ENCODE results near the gene FAF2. TPM values are rescaled to one million over a fixed set of nuclear protein-coding genes. Genes with fewer than 3 reads are reported as not detected.

FAF2 gene
- total RNA-seq, 1 donor from 2014 or later: 32.3 TPM

GRCh38 chr5:176416965-176417364 lies 31.2 kb upstream of the FAF2 start:
- H3K27ac ChIP-seq: no peak overlapping the region
- Mint-ChIP-seq H3K27me3 (ENCODE audit: insufficient read depth, low read depth) (no peaks in the 10 kb centered on the region), H3K36me3 (no peaks in the 10 kb centered on the region), H3K4me1 (peaks cover 9% of the 10 kb centered on the region), H3K4me3 (peak overlapping the region; percentile 83), H3K9me3 (peaks cover 10% of the 10 kb centered on the region), H3K27ac (no peak overlapping the region)
- H3K9me3 ChIP-seq (ENCODE audit: low read depth): no peaks in the 10 kb centered on the region
- no peak for DNase-seq (ENCODE audit: low spot score)
- peaks cover 24% of the 10 kb centered on the region for H3K27me3 ChIP-seq
- no peaks in the 10 kb centered on the region for H4K20me1 ChIP-seq (ENCODE audit: low read depth)
- TF ChIP-seq EZH2phosphoT487 (IDR thresholded peaks at IDR 0.05) (no peak), CTCF (IDR thresholded peaks at IDR 0.05) (no peak), EZH2 (IDR thresholded peaks at IDR 0.05) (no peak)
- H3K36me3 ChIP-seq: no peaks in the 10 kb centered on the region
- no peak overlapping the region for H3K9ac ChIP-seq
- H3K4me2 ChIP-seq: peak overlapping the region; percentile 54
- H2AFZ ChIP-seq (replicated peaks): peak overlapping the region; percentile 92
- peak overlapping the region; percentile 88 for H3K4me3 ChIP-seq
- H3K79me2 ChIP-seq (ENCODE audit: low read depth): no peaks in the 10 kb centered on the region
- H3K4me1 ChIP-seq: no peaks in the 10 kb centered on the region
- peaks cover 7% of the 10 kb centered on the region for H3F3A ChIP-seq (ENCODE audit: low read depth)

- no peak overlapping the region for H3K9ac ChIP-seq
- Mint-ChIP-seq H3K9me3 (peaks cover 16% of the 10 kb centered on the region), H3K27ac (no peak overlapping the region)
These were observed 29.9 kb upstream of the FAF2 start for GRCh38 chr5:176418251-176418650.

GRCh38 chr5:176420086-176420485 lies 28.1 kb upstream of the FAF2 start:
- Mint-ChIP-seq H3K4me3 (no peak overlapping the region), H3K9me3 (peaks cover 16% of the 10 kb centered on the region), H3K4me1 (peaks cover 9% of the 10 kb centered on the region), H3K27me3 (ENCODE audit: insufficient read depth, low read depth) (no peaks in the 10 kb centered on the region), H3K27ac (no peak overlapping the region), H3K36me3 (no peaks in the 10 kb centered on the region)
- Histone ChIP-seq H3K36me3 (no peaks in the 10 kb centered on the region), H3F3A (ENCODE audit: low read depth) (peaks cover 7% of the 10 kb centered on the region), H3K27me3 (peaks cover 24% of the 10 kb centered on the region), H3K79me2 (ENCODE audit: low read depth) (no peaks in the 10 kb centered on the region), H3K9me3 (ENCODE audit: low read depth) (no peaks in the 10 kb centered on the region), H3K27ac (no peak overlapping the region), H3K4me1 (no peaks in the 10 kb centered on the region), H3K4me3 (no peak overlapping the region), H2AFZ (replicated peaks) (no peak overlapping the region), H3K9ac (no peak overlapping the region), H4K20me1 (ENCODE audit: low read depth) (no peaks in the 10 kb centered on the region), H3K4me2 (no peak overlapping the region)
- TF ChIP-seq EZH2 (IDR thresholded peaks at IDR 0.05): no peak
- no peak for TF ChIP-seq CTCF (IDR thresholded peaks at IDR 0.05)
- TF ChIP-seq EZH2phosphoT487 (IDR thresholded peaks at IDR 0.05): no peak
- no peak for DNase-seq (ENCODE audit: low spot score)

More at GRCh38 chr5:176418251-176418650, 29.9 kb upstream of the FAF2 start:
- H3K4me3 ChIP-seq: no peak overlapping the region
- no peak for DNase-seq (ENCODE audit: low spot score)
- no peaks in the 10 kb centered on the region for H3K4me1 ChIP-seq
- no peak overlapping the region for H3K4me2 ChIP-seq
- Mint-ChIP-seq H3K27me3 (ENCODE audit: insufficient read depth, low read depth) (no peaks in the 10 kb centered on the region), H3K36me3 (no peaks in the 10 kb centered on the region), H3K4me3 (no peak overlapping the region), H3K4me1 (peaks cover 9% of the 10 kb centered on the region)
- no peak overlapping the region for H3K27ac ChIP-seq
- H4K20me1 ChIP-seq (ENCODE audit: low read depth): no peaks in the 10 kb centered on the region
- H3K36me3 ChIP-seq: no peaks in the 10 kb centered on the region
- peaks cover 24% of the 10 kb centered on the region for H3K27me3 ChIP-seq
- TF ChIP-seq EZH2 (IDR thresholded peaks at IDR 0.05): no peak
- no peak for TF ChIP-seq EZH2phosphoT487 (IDR thresholded peaks at IDR 0.05)
- no peak for TF ChIP-seq CTCF (IDR thresholded peaks at IDR 0.05)
- H3F3A ChIP-seq (ENCODE audit: low read depth): peaks cover 7% of the 10 kb centered on the region
- no peaks in the 10 kb centered on the region for H3K9me3 ChIP-seq (ENCODE audit: low read depth)
- H3K79me2 ChIP-seq (ENCODE audit: low read depth): no peaks in the 10 kb centered on the region
- no peak overlapping the region for H2AFZ ChIP-seq (replicated peaks)

All from neural progenitor cell (in vitro differentiated cells).